Chondrocyte (in vitro differentiated cells): ENCODE results near the gene EIF5A. TPM values are rescaled to one million over a fixed set of nuclear protein-coding genes. Genes with fewer than 3 reads are reported as not detected.
A peak's percentile ranks its signal among the peaks of the same experiment; 100 is the strongest.

Experiments
- DNase-seq: peaks from one replicate; pipeline ENCODE4 v3.0.0; 2021; ENCODE audit warnings: mixed read lengths, low spot score
- H3K27ac Mint-ChIP-seq: one replicate; pipeline ENCODE4 v1.8.0; 2021; ENCODE audit warnings: mild to moderate bottlenecking, moderate library complexity, mixed read lengths; ENCODE audit not compliant: unreplicated experiment
- H3K27me3 Mint-ChIP-seq: 2 replicates; pipeline ENCODE4 v1.8.0; 2021; ENCODE audit warnings: low read depth, mixed read lengths
- H3K36me3 Mint-ChIP-seq: 2 replicates; pipeline ENCODE4 v1.8.0; 2021; ENCODE audit warnings: low read depth, mixed read lengths
- H3K4me1 Mint-ChIP-seq: 2 replicates; pipeline ENCODE4 v1.8.0; 2021; ENCODE audit warnings: low read depth, mild to moderate bottlenecking, mixed read lengths
- H3K4me3 Mint-ChIP-seq: one replicate; pipeline ENCODE4 v1.8.0; 2021; ENCODE audit warnings: mild to moderate bottlenecking, moderate library complexity, mixed read lengths; ENCODE audit not compliant: unreplicated experiment
- H3K9me3 Mint-ChIP-seq: 2 replicates; pipeline ENCODE4 v1.8.0; 2021; ENCODE audit warnings: low read depth, mixed read lengths
- total RNA-seq: library from RNA; stranded (reverse); gene quantifications from 3 replicates; pipeline ENCODE4 v1.2.1, GENCODE V29; 2021
- TF ChIP-seq, protein P1 (sequence below): fragments of 200-600 bp; sonication (generic); IDR thresholded peaks from 2 replicates; pipeline ENCODE4 v1.5.0; 2021; ENCODE audit warnings: antibody characterized with exemption, mild to moderate bottlenecking, moderate library complexity

EIF5A gene
- total RNA-seq, 1 donor from 2014 or later, result 364 TPM

DNA sequence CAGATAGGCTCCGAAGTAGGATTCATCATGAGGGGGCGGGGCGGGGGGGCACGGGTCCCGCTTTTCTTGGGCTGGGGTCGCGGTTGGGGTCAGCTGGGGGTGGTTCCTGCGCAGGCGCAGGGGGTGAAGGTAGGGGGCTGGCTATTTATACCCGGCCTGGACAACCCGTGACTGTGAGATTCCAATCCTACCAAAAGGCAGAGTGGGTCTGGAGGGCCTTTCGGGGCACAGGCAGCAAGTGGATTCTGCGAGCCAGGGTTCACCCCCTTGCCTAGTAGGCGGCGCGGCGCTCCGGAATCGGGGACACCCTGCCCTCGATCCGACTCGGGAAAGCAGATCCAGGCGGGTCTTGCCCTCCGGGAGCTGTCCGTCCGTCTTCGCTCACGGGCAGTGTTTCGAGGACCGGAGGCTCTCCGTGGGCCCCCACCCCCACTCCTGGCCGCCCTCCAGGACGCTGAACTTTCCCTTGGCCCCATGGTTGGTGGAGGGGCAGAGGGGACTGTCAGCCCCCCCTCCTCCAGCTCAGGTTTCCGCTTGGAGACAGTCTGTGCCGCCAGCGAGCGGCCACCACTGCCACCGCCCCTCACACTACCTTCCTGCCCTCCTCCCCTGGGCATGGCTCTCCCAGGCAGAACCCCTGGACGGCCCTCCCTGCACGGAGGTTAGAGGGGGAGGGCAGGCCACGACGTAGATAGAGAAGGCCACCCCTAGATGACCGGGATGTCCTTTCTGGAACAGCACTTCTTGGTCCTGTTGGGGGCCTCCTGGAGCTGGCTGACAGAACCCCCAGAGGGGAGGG is 25.3 kb upstream of the EIF5A start:
- TF ChIP-seq, protein P1, sequence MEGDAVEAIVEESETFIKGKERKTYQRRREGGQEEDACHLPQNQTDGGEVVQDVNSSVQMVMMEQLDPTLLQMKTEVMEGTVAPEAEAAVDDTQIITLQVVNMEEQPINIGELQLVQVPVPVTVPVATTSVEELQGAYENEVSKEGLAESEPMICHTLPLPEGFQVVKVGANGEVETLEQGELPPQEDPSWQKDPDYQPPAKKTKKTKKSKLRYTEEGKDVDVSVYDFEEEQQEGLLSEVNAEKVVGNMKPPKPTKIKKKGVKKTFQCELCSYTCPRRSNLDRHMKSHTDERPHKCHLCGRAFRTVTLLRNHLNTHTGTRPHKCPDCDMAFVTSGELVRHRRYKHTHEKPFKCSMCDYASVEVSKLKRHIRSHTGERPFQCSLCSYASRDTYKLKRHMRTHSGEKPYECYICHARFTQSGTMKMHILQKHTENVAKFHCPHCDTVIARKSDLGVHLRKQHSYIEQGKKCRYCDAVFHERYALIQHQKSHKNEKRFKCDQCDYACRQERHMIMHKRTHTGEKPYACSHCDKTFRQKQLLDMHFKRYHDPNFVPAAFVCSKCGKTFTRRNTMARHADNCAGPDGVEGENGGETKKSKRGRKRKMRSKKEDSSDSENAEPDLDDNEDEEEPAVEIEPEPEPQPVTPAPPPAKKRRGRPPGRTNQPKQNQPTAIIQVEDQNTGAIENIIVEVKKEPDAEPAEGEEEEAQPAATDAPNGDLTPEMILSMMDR, result no peak
- no peaks in the 10 kb centered on the region for H3K9me3 Mint-ChIP-seq
- H3K4me3 Mint-ChIP-seq, result peak overlapping the region; percentile 75
- peaks cover 17% of the 10 kb centered on the region for H3K4me1 Mint-ChIP-seq
- H3K36me3 Mint-ChIP-seq, result no peaks in the 10 kb centered on the region
- H3K27me3 Mint-ChIP-seq, result peaks cover 13% of the 10 kb centered on the region
- DNase-seq, result no peak
- H3K27ac Mint-ChIP-seq, result no peak overlapping the region

DNA sequence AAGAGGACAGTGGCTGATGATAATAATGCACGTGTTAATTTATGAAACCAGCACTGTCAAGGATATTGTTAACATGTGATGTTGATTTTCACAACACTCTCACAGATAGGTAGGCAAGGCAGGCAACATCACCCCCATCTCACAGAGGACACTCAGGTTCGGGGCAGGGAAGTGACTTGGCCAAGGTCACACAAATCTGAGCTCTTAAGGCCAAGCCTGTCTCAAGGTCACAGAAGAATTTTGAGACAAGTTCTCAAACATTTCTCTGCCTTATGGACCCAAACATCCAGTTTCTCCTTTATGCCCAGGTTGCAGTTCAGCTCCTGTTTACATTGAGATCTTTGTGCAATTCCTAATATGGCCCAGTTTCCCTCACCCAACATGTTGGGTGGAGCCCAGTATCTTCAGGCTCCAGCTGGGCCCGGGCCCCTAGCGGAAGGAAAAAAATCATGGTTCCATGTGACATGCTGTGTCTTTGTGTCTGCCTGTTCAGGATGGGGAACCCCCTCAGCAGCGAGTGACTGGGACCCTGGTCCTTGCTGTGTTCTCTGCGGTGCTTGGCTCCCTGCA is 24.6 kb upstream of the EIF5A start:
- no peak for DNase-seq
- Mint-ChIP-seq H3K36me3 (no peaks in the 10 kb centered on the region), H3K4me3 (peak overlapping the region; percentile 25), H3K27ac (no peak overlapping the region), H3K9me3 (no peaks in the 10 kb centered on the region), H3K27me3 (peaks cover 20% of the 10 kb centered on the region), H3K4me1 (peaks cover 17% of the 10 kb centered on the region)
- TF ChIP-seq, protein P1, result no peak

DNA sequence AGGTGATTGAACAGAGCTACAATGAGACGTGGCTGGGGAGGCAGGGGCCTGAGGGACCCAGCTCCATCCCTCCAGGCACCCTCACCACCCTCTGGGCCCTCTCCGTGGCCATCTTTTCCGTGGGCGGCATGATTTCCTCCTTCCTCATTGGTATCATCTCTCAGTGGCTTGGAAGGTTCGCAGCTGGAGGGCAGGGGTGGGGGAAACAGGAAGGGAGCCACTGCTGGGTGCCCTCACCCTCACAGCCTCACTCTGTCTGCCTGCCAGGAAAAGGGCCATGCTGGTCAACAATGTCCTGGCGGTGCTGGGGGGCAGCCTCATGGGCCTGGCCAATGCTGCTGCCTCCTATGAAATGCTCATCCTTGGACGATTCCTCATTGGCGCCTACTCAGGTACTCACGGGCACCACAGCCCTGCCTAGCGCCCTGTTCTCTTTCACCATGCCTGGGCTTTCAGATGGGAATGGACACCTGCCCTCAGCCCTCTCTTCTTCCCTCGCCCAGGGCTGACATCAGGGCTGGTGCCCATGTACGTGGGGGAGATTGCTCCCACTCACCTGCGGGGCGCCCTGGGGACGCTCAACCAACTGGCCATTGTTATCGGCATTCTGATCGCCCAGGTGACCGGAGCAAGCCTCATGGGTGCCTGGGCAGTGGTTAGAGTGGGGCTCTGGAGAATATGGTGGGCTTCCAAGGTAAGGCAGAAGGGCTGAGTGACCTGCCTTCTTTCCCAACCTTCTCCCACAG is 23.8 kb upstream of the EIF5A start:
- Mint-ChIP-seq H3K4me1 (peaks cover 17% of the 10 kb centered on the region), H3K36me3 (no peaks in the 10 kb centered on the region), H3K4me3 (no peak overlapping the region), H3K27ac (no peak overlapping the region), H3K27me3 (peaks cover 27% of the 10 kb centered on the region), H3K9me3 (no peaks in the 10 kb centered on the region)
- TF ChIP-seq, protein P1, result no peak
- no peak for DNase-seq

DNA sequence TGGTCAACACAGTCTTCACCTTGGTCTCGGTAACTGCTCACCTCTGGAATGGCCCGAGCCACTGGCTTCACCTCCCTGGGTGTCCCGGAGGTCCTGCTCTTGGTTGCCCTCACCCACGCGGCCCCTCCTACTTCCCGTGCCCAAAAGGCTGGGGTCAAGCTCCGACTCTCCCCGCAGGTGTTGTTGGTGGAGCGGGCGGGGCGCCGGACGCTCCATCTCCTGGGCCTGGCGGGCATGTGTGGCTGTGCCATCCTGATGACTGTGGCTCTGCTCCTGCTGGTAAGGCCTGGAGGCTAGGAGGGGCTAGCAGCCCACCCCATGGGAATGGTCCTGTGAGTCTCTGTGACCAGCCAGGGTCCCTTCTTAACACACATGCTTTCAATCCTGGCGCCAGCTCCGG is 22.5 kb upstream of the EIF5A start:
- TF ChIP-seq, protein P1, result no peak
- no peak for DNase-seq
- Mint-ChIP-seq H3K36me3 (no peaks in the 10 kb centered on the region), H3K27ac (no peak overlapping the region), H3K9me3 (no peaks in the 10 kb centered on the region), H3K4me1 (peaks cover 17% of the 10 kb centered on the region), H3K27me3 (peaks cover 28% of the 10 kb centered on the region), H3K4me3 (no peak overlapping the region)

DNA sequence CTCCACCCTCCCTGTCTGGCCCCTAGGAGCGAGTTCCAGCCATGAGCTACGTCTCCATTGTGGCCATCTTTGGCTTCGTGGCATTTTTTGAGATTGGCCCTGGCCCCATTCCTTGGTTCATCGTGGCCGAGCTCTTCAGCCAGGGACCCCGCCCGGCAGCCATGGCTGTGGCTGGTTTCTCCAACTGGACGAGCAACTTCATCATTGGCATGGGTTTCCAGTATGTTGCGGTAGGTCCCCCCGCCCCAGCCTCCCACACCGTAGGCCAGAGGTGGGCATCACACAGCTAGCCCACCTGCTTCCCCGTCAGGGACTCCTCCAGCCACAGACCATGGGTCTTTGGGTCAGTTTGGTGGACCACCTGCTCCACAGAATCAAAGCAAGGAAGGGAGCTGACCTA is 21.7 kb upstream of the EIF5A start:
- Mint-ChIP-seq H3K9me3 (no peaks in the 10 kb centered on the region), H3K4me3 (no peak overlapping the region), H3K27me3 (peaks cover 32% of the 10 kb centered on the region), H3K27ac (no peak overlapping the region), H3K36me3 (no peaks in the 10 kb centered on the region), H3K4me1 (peaks cover 16% of the 10 kb centered on the region)
- TF ChIP-seq, protein P1, result no peak
- no peak for DNase-seq
